ENCODE data around the gene NKX6-1. TPM values are rescaled to one million over a fixed set of nuclear protein-coding genes. Genes with fewer than 3 reads are reported as not detected.

The NKX6-1 gene
- total RNA-seq, 1 experiment from 2014 or later: 0.11 TPM

- DNase-seq (ENCODE audit: low read depth, low spot score): no peak
- in situ Hi-C loops (cut with HindIII; ENCODE audit: low pct_unique_long_range_greater_than_20kb, low sequenced_read_pairs): no loop called here
These were observed 56.3 kb downstream of the NKX6-1 start for GRCh38 chr4:84442778-84443177.

Small RNA genes lying within 50 kb of the gene (small RNA-seq; reads per million reads assigned to genes)
- 0 reads per million in 2 experiments for gene RPL3P13

Other genes with a start within 250 kb of the NKX6-1 start
- 0.13 and 0.32 TPM in 2 replicates for gene CDS1, start 83.8 kb upstream of the NKX6-1 start, total RNA-seq (2014; rRNA removed; shearing (Covaris generic))

All from SK-MEL-5 (cell line).